ENCODE results near the gene COX10.
"Not testable (repeated sequence)": the region's sequence is repeated elsewhere in the genome, so short reads cannot be mapped to it uniquely, and the experiment has no call there.

The COX10 gene

DNA sequence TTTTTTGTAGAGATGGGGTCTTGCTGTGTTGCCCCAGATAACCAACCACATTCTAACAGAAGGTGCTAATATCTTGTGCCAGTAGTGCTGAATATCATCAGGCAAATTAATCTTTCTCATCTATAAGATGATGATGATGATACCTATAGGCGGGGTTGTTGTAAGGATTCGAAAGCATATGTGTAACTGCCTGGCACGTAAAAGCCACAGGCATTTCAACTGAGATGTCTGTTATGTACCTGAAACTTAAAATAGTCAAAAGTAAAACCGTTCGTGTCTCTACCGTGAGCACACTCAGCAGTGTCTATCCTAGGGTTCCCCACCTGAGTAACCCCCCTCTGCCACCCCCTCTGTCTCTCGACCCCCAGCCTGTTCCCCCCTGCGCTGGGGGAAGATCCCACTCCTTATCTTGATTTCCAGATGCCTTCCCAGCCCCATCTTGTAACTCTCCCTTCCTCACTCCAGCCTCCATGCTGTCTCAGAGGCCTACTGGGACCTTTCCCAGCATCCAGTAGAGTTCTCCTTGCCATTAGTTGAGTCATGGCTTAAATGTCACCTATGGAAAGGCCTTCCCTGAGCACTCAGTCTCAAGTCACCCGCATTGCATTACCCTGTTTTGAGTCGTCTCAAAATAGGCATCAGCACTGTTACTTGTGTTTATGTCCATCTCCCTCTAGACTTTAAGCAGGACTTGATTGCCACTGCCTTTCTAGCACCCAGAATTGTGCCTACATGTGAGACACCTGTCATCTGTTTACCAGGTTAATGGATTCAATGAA is 133.3 kb downstream of the COX10 start:
- H3K4me3 ChIP-seq (ENCODE audit: low read depth, low read length): no peak overlapping the region

DNA sequence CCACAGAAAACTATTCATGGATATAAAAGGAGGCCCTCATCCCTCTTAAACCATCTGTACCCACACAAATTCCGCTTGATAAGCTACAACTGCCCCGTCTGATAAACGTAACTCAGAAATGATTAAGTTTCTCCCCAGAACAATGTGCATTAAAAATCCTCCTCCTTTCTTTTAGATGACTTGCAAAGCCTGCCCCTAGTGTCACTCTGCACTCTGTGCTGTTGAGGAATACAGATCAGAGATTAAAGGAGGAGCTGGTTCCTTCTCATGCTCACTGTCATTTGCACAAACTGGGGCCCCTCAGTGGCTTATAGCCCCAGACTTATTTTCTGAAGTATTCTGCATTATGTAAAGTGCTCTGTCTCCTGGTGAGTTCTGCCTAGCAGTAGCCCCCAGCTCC is 134.1 kb downstream of the COX10 start:
- no peak overlapping the region for H3K4me3 ChIP-seq (ENCODE audit: low read depth, low read length)

DNA sequence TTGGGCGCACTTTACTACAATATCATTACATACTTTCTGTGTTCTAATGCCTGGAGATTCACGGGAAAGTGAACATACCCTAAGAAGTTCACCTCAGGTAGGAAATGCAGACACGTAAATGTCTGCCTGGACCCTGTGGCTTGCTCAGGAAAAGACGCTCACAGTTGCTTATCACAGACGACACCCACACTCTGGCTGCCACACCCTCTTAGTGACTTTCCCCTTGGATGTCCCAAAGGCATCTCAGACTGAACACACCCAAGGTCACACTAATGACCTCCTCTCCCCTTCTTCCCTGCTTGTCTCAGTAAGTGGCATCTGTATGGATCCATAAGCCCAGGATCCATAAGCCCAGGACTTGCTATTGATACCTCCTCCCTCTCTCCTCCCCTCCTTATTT is 134.8 kb downstream of the COX10 start:
- H3K4me3 ChIP-seq (ENCODE audit: low read depth, low read length): no peak overlapping the region

DNA sequence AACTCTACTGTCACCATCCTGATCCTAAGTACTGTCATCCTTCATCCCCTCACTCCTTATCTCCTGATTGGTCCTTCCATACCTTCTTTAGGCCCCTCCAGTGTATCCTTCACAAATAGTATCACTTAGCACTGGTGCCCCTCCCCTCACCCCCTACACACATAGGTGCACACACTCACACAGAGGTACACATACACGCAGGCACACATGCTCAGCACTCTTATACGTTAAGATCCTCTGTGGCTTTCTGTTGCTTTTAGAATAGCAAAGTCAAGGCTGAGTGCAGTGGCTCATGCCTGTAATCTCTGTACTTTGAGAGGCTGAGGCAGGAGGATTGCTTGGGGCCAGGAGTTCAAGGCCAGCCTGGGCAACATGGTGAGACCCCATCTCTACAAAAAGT is 135.2 kb downstream of the COX10 start:
- no peak overlapping the region for H3K4me3 ChIP-seq (ENCODE audit: low read depth, low read length)

DNA sequence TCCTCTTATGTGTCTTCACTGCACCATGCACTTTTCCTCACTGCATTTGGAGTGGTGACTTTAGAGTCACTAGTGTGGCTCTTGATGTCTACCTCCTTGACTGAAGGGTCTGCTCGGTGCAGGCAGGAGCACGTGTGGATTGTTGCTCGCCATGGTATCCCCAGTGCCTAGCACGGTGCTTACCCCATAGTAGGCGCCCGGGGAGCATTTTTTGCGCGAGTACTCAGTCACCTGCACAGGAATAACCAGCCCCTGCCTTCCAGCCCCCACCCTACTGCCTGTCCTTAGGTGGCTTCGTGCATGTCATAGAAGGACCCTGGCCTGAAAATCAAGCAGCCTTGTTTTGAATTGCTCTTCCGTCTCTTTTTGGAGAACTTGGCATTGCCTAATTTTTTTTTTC is 136.1 kb downstream of the COX10 start:
- H3K4me3 ChIP-seq (ENCODE audit: low read depth, low read length): no peak overlapping the region

DNA sequence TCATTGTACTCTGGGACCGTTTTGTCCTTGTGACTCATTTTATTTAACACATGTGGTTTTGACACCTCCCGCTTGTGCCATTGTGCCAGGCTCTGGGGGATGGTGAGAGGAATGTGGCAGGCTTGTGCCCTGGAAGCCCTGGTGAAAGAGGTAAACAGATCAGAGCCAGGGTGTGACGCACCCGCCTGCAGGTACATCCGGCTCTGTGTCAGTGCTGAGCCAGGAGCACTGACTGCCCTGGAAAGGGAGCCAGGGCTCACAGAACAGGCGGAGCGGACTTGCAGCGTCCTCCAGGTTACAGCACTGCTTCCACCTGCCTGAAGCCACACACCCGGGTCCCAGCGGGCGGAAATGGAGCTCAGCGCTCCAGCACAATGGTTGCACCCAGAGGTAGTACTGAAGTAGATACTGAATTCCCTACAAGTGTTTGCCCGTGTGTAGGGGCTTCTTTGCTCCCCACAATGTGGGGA is 136.7 kb downstream of the COX10 start:
- no peak overlapping the region for H3K4me3 ChIP-seq (ENCODE audit: low read depth, low read length)

DNA sequence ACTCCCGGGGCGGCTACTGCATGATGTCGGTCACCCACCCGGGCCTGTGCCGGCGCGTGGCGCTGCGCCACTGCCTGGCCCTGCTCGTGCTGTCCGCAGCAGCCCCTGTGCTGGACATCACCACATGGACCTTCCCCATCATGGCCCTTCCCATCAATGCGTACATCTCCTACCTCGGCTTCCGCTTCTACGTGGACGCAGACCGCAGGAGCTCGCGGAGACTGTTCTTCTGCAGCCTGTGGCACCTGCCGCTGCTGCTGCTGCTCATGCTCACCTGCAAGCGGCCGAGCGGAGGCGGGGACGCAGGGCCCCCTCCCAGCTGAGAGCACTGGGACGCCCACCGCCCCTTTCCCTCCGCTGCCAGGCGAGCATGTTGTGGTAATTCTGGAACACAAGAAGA is 137.6 kb downstream of the COX10 start:
- no peak overlapping the region for H3K4me3 ChIP-seq (ENCODE audit: low read depth, low read length)

DNA sequence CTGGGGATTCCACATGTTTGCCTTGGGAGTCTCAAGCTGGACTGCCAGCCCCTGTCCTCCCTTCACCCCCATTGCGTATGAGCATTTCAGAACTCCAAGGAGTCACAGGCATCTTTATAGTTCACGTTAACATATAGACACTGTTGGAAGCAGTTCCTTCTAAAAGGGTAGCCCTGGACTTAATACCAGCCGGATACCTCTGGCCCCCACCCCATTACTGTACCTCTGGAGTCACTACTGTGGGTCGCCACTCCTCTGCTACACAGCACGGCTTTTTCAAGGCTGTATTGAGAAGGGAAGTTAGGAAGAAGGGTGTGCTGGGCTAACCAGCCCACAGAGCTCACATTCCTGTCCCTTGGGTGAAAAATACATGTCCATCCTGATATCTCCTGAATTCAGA is 138.5 kb downstream of the COX10 start:
- H3K4me3 ChIP-seq (ENCODE audit: low read depth, low read length): no peak overlapping the region

DNA sequence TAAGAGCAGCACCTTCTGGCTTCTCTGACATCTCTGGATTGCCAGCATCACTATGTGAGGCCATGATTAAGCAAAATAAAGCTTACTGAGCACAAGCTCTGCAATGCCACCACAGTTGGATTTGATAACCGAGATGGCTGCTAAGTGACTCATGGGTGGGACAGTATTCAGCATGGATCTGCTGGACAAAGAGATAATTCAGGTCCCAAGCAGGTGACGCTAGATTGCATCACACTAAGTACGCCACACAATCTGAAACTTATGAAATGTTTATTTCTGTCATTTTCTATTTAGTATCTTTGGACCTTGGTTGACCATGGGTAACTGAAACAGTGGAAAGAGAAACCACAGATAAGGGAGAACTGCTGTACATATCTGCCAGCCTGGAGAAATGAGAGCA is 139.9 kb downstream of the COX10 start:
- no peak overlapping the region for H3K4me3 ChIP-seq (ENCODE audit: low read depth, low read length)

DNA sequence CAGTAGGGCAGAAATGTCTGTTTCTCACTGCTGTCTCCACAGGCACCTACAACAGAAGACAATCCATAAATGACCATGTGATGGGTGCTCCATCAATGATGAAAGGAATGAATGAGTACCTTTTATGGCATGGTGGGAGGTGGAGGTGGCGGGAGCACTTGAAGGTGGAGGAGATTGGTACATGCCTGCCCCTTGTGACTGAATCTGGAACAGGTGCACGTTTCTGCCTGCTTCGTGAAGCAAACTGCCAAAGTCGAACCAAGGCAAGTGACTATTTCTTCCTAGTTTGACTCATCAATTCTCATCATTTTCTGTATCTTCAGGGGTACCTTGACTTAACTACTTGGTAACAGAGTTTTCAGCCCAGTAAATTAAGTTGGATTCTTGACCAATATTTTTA is 141.9 kb downstream of the COX10 start:
- no peak overlapping the region for H3K4me3 ChIP-seq (ENCODE audit: low read depth, low read length)

DNA sequence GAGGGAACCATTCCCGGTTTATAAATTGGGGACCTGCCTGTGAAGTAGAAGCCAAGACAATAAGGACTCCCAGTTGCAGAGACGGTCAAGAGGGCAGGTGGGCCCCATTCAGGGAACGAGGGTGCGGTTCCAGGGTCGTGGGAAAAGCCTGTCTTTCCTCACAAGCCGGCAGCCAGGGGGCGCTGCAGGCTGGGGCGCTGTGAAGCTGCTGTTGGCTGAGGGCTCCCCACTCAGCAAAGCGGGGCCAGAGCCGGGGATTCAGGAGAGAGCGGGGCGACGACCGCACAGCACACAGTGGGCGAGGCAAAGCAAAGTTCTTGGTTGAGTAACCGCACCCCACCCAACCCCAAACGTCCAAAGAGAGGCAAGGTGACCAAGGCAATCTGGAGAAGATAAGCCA is 142.5 kb downstream of the COX10 start:
- H3K4me3 ChIP-seq (ENCODE audit: low read depth, low read length): no peak overlapping the region

DNA sequence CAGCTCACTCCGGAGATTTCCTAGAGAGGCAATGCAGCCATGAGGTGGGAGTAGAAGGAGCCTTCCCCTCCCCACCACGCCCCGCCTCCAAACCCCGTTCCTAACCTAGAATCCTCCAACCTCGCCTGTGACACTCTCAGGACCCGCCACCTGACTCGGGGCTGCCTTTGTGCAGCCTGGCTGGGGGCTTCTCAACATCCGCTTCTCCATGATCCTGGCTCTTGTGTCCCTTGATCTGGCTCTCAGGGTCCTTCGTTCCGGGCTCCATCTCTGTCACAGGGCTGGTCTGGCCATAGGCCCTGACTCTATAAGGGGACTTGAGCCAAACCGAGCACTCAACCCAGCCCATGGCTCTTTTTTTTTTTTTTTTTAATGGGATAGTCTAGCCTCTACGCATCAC is 143.1 kb downstream of the COX10 start:
- H3K4me3 ChIP-seq (ENCODE audit: low read depth, low read length): no peak overlapping the region

DNA sequence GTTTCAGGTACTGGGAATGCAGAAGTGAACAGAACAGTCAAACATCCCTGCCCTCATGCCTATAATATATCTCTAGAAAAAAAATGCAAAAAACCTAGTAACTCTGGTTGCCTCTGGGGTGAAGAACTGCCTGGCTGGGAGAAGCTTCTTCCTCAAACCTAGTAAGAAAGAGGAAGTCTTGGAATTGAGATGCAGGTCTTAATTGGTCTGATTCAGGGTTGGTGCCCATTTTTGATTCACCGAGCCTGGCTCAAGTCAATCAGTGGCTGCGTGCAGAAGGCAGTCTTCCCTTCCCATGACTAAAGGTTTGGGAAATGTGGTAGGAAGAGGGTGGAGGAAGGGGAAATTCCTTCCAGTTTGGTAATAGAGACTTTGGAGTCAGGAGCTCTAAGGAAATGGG is 145.0 kb downstream of the COX10 start:
- no peak overlapping the region for H3K4me3 ChIP-seq (ENCODE audit: low read depth, low read length)

DNA sequence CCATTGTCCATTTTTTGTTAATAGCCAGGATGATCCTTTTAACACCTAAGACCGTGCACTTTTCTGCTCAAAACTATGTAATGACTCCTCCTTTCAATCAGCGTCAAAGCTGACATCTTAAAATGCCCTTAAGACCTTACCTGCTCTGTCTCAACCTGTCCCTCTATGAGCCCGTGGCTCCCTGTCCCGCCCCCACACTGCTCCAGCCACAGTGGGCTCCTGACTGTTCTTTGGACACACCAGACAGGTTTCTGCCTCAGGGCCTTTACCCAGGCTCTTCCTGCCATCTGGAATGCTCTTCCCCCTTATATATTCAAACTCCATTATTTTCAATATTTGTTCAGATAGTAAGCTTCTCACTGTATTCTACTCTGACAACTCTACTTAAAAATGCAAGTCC is 153.3 kb downstream of the COX10 start:
- no peak overlapping the region for H3K4me3 ChIP-seq (ENCODE audit: low read depth, low read length)

DNA sequence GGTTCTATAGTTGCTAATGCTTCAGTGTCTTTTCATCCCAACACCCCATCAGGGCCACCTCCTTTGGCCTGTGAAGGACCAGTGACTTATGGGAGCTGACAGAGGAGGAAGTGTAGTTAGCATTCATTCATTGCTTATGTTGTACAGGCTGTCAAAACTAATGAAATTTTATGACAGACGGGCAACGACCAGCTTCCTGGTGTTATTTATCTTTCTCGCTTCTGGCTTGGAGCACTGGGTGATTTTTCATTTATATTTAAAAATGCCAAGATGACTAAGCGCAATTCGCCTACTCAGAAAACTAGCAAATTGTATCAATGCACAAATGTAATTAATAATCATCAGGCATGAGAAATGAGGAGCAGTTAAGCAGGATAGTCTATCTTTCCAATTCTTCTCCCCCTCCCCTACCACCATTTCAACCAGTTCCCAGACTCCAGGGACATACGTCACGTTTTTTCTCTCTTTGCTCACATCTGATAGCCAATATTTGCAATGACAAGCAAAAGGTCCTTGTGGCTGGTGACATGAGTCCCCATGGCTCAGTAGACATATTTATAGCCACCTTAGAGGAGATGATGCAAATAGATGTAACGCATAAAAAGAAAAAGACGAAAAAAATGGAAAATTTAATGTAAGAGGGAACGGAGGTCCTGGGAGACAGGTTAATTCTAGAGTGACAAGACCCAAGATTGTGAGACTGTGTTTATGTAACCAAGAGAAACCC is 156.1 kb downstream of the COX10 start:
- H3K4me3 ChIP-seq (ENCODE audit: low read depth, low read length): no peak overlapping the region

DNA sequence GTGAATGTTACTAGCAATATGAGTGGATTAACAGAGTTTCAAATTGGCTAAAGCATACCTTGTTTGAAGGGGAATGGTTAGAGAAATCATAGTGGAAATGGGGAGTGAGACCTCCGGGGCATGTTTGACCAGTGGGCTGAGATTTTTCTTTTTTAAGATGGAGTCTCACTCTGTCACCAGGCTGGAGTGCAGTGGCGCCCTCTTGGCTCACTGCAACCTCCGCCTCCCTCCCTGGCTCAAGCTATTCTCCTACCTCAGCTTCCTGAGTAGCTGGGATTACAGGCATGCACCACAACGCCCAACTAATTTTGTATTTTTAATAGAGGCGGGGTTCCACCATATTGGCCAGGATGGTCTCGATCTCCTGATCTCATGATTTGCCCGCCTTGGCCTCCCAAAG is 157.7 kb downstream of the COX10 start:
- H3K4me3 ChIP-seq (ENCODE audit: low read depth, low read length): no peak overlapping the region

DNA sequence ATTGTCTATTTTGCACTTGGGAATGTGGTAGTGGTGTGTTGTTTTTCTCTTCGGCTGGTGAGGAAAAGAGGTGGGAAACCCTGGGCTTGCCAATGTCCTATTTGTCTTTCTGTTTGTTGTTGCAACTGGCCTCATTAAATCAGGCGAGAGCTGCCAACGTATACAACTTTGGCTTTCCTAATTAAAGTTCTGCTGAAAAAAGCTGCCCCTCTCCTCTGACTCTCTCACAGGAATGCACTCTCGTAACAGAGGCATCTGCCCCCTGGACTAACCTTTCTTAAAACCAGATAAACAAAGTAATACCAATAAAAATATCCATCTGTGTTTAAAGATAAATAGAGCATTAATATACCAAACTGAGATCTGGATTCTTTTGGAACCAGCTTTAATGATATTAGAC is 159.6 kb downstream of the COX10 start:
- H3K4me3 ChIP-seq (ENCODE audit: low read depth, low read length): no peak overlapping the region

DNA sequence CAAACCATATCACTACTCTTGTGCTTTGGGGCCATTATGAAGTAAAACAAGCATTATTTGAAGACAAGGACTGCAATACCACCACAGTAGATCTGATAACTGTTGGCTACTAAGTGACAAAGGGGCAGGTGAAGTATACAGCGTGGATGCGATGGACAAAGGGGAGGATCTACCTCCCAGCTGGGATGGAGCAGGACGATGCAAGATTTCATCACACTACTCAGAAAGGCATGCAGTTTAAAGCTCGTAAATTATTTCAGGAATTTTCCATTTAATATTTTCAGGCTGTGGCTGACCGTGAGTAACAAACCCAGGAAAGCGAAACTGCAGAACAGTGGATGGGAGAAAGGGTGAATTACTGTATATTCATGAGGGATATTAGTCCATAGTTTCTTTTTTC is 161.9 kb downstream of the COX10 start:
- H3K4me3 ChIP-seq (ENCODE audit: low read depth, low read length): not testable (repeated sequence)

DNA sequence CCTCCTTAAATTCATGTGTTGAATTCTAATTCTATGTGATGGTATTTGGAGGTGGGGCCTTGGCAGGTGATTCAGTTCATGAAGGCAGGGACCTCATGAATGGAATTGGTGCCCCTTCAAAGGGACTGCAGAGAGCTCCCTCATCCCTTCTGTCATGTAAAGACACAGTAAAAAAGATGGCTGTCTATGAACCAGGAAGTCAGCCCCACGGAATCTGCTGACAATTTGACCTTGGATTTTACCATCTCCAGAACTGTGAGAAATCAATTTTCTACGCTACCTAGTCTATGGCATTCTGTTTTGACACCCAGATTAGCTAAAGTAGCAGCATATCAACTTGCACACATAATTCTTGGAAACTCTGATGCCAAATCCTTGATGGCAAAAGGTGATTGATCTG is 165.7 kb downstream of the COX10 start:
- not testable (repeated sequence) for H3K4me3 ChIP-seq (ENCODE audit: low read depth, low read length)

DNA sequence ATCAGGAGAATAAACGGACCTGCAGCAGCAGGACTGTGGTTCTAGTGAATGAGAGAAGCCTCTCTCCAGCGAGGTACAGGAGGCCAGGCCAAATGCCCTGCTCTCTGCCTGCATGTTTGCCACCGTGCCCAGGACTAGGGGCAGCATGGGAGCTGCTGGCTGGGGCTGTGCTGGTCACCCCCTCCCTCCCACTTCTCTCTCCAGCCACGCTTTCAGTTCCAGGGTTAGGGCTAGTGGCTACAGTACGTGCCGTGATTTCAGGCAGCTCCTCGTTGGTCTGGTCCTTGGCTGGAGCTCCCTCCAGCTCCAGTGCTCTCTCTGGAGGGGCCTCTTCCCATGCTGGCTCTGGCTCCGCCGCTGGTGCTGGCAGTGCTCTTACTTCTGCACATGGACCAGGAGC is 166.7 kb downstream of the COX10 start:
- H3K4me3 ChIP-seq (ENCODE audit: low read depth, low read length): not testable (repeated sequence)

DNA sequence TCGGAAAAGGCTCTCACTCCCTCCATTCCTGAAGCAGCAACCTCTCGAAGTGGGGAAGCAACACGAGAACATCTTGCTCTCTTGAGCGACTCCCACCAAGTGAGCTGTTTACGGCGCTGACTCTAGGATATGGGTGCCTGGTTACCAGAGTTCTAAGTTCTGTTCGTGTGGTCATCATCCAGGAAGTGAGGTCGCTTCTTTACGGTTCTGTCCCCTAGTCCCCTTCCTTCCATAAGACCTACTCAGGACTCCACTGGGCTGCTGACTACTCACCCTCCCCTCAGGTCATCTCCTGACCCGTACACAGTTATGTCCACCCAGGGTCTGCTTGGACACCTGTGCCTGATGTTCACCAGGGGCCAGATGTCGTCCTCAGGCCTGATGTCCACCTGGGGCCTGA is 167.5 kb downstream of the COX10 start, which contains the start of gene CDRT15:
Gene CDRT15, minus strand, starts transcription at position 101 of the 400 bp plus-strand sequence. Its CDS starts 29 bp downstream, at position 72.
- H3K4me3 ChIP-seq (ENCODE audit: low read depth, low read length): not testable (repeated sequence)

DNA sequence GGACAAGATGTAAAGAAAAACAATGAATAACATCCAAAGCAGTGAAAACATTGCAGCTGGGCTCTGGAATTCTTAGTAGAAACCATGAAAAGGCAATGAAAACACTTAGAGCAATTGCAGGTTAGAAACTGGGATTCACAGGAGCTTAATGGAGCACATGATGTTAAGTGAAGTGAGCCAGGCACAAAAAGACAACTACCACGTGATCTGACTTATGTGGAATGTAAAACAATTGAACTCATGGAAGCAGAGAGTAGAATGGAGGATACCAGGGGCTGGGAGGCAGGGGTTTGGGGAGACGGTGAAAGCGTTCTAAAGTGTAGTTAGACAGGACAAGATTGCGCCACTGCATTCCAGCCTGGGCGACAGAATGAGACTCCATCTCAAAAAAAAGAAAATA is 170.0 kb downstream of the COX10 start:
- H3K4me3 ChIP-seq (ENCODE audit: low read depth, low read length): not testable (repeated sequence)

Data from iPS-11a (cell line).